Measurements from ENCODE around the gene C5.

The C5 gene

GRCh38 chr9:120904061-120904977, 145.8 kb downstream of the C5 start:
- TF ChIP-seq, protein P1, sequence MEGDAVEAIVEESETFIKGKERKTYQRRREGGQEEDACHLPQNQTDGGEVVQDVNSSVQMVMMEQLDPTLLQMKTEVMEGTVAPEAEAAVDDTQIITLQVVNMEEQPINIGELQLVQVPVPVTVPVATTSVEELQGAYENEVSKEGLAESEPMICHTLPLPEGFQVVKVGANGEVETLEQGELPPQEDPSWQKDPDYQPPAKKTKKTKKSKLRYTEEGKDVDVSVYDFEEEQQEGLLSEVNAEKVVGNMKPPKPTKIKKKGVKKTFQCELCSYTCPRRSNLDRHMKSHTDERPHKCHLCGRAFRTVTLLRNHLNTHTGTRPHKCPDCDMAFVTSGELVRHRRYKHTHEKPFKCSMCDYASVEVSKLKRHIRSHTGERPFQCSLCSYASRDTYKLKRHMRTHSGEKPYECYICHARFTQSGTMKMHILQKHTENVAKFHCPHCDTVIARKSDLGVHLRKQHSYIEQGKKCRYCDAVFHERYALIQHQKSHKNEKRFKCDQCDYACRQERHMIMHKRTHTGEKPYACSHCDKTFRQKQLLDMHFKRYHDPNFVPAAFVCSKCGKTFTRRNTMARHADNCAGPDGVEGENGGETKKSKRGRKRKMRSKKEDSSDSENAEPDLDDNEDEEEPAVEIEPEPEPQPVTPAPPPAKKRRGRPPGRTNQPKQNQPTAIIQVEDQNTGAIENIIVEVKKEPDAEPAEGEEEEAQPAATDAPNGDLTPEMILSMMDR (IDR thresholded peaks at IDR 0.05), result no peak
- DNase-seq, result no peak
- Histone ChIP-seq H3K27me3 (no peaks in the 10 kb centered on the region), H3K4me3 (no peak overlapping the region), H3K4me1 (no peaks in the 10 kb centered on the region), H3K9me3 (no peaks in the 10 kb centered on the region), H3K36me3 (peaks cover 5 to 33% (median 12%) of the 10 kb centered on the region in 3 donors), H3K27ac (no peak overlapping the region)
- intact Hi-C loops (cut with DNase I; ENCODE audit: low total_unique reads), result no loop called here

GRCh38 chr9:120902569-120903535, 147.2 kb downstream of the C5 start:
- Histone ChIP-seq H3K27ac (no peak overlapping the region), H3K27me3 (no peaks in the 10 kb centered on the region), H3K4me3 (no peak overlapping the region), H3K36me3 (peaks cover 0 to 24% (median 12%) of the 10 kb centered on the region in 3 donors), H3K9me3 (no peaks in the 10 kb centered on the region), H3K4me1 (peaks cover 0 to 2% (median 0%) of the 10 kb centered on the region in 4 donors)
- DNase-seq, result no peak
- intact Hi-C loops (cut with DNase I; ENCODE audit: low total_unique reads), result no loop called here
- TF ChIP-seq, protein P1 (IDR thresholded peaks at IDR 0.05), result no peak
